BLaER1 treated with 17β-estradiol and CSF1 and Interleukin-3, amounts not matched to agents 10 nM and 100 nM (cell line): Measurements from ENCODE around the gene ZNF280B.

ENCODE experiments used
- H3K27ac ChIP-seq, 11 experiments: shearing (Covaris generic); formaldehyde crosslinking; 2 replicates each; pipeline ENCODE4 v1.8.1; 2022
- H3K27me3 ChIP-seq, 11 experiments: shearing (Covaris generic); formaldehyde crosslinking; 2 replicates each; pipeline ENCODE4 v1.8.1; 2022
- H3K36me3 ChIP-seq, 11 experiments: shearing (Covaris generic); formaldehyde crosslinking; 2 replicates each; pipeline ENCODE4 v1.8.1; 2022
- H3K4me1 ChIP-seq, 10 experiments: shearing (Covaris generic); formaldehyde crosslinking; 2 replicates each; pipeline ENCODE4 v1.8.1; 2022
- H3K4me2 ChIP-seq, 11 experiments: shearing (Covaris generic); formaldehyde crosslinking; 2 replicates each; pipeline ENCODE4 v1.8.1; 2022
- H3K4me3 ChIP-seq, 10 experiments: shearing (Covaris generic); formaldehyde crosslinking; 2 replicates each; pipeline ENCODE4 v1.8.1; 2022
- H3K9ac ChIP-seq, 11 experiments: shearing (Covaris generic); formaldehyde crosslinking; 2 replicates each; pipeline ENCODE4 v1.8.1; 2022
- H3K9me3 ChIP-seq, 11 experiments: shearing (Covaris generic); formaldehyde crosslinking; replicated peaks in 1 of 11; 2 replicates each; pipeline ENCODE4 v1.8.1; 2022
- H4K20me1 ChIP-seq, 11 experiments: shearing (Covaris generic); formaldehyde crosslinking; 2 replicates each; pipeline ENCODE4 v1.8.1; 2022
- Cebpa-rat ChIP-seq, 11 experiments: shearing (Covaris generic); IDR thresholded peaks; 2 replicates each; pipeline ENCODE4 v1.8.1; 2022

Gene ZNF280B

GRCh38 chr22:22552630-22553029, 44.1 kb upstream of the ZNF280B start:
- no peak overlapping the region for H3K27ac ChIP-seq
- H4K20me1 ChIP-seq = no peaks in the 10 kb centered on the region
- H3K27me3 ChIP-seq = no peaks in the 10 kb centered on the region
- no peak overlapping the region for H3K4me2 ChIP-seq
- no peak overlapping the region for H3K9ac ChIP-seq
- H3K36me3 ChIP-seq = no peaks in the 10 kb centered on the region
- TF ChIP-seq Cebpa-rat (IDR thresholded peaks at IDR 0.05) = no peak
- peaks cover 5 to 14% (median 11%) of the 10 kb centered on the region in 10 experiments; a peak in 18 of 20 replicates for H3K4me1 ChIP-seq
- H3K9me3 ChIP-seq = peaks cover 0 to 12% (median 10%) of the 10 kb centered on the region in 11 experiments; a peak in 17 of 22 replicates
- H3K4me3 ChIP-seq = no peak overlapping the region

GRCh38 chr22:22550789-22551434, 42.4 kb upstream of the ZNF280B start:
- Histone ChIP-seq H3K9ac (no peak overlapping the region), H3K27ac (no peak overlapping the region), H3K9me3 (no peaks in the 10 kb centered on the region), H3K27me3 (no peaks in the 10 kb centered on the region), H4K20me1 (no peaks in the 10 kb centered on the region), H3K4me1 (peaks cover 20 to 31% (median 28%) of the 10 kb centered on the region in 10 experiments; a peak in 19 of 20 replicates), H3K4me3 (no peak overlapping the region), H3K36me3 (no peaks in the 10 kb centered on the region), H3K4me2 (no peak overlapping the region)
- TF ChIP-seq Cebpa-rat (IDR thresholded peaks at IDR 0.05) = no peak

- no peaks in the 10 kb centered on the region for H3K27me3 ChIP-seq
Measured at GRCh38 chr22:22548910-22549309, 40.4 kb upstream of the ZNF280B start.

GRCh38 chr22:22548317-22548716, 39.8 kb upstream of the ZNF280B start:
- Histone ChIP-seq H3K27ac (peak overlapping the region in 7 of 11 experiments; percentile 10 to 79 (median 67); a peak in 8 of 22 replicates), H3K4me3 (no peak overlapping the region), H3K4me1 (peaks cover 20 to 42% (median 35%) of the 10 kb centered on the region in 10 experiments; a peak in 19 of 20 replicates), H4K20me1 (no peaks in the 10 kb centered on the region), H3K9me3 (no peaks in the 10 kb centered on the region), H3K27me3 (no peaks in the 10 kb centered on the region), H3K4me2 (peak overlapping the region in 10 of 11 experiments; percentile 27 to 83 (median 76); a peak in 20 of 22 replicates), H3K9ac (peak overlapping the region in 1 of 11 experiments; percentile 38; a peak in 2 of 22 replicates), H3K36me3 (no peaks in the 10 kb centered on the region)
- no peak for TF ChIP-seq Cebpa-rat (IDR thresholded peaks at IDR 0.05)

More at GRCh38 chr22:22548910-22549309, 40.4 kb upstream of the ZNF280B start:
- no peaks in the 10 kb centered on the region for H4K20me1 ChIP-seq
- H3K4me1 ChIP-seq = peaks cover 20 to 42% (median 35%) of the 10 kb centered on the region in 10 experiments; a peak in 19 of 20 replicates
- no peak overlapping the region for H3K9ac ChIP-seq
- no peak for TF ChIP-seq Cebpa-rat (IDR thresholded peaks at IDR 0.05)
- H3K4me3 ChIP-seq = no peak overlapping the region
- H3K9me3 ChIP-seq = no peaks in the 10 kb centered on the region
- H3K4me2 ChIP-seq = no peak overlapping the region; a peak in 2 of 22 replicates
- peak overlapping the region in 1 of 11 experiments; percentile 68; a peak in 1 of 22 replicates for H3K27ac ChIP-seq
- H3K36me3 ChIP-seq = no peaks in the 10 kb centered on the region

GRCh38 chr22:22547692-22548300, 39.3 kb upstream of the ZNF280B start:
- no peaks in the 10 kb centered on the region for H3K9me3 ChIP-seq
- H3K9ac ChIP-seq = peak overlapping the region in 2 of 11 experiments; percentile 37 to 38; a peak in 4 of 22 replicates
- no peak for TF ChIP-seq Cebpa-rat (IDR thresholded peaks at IDR 0.05)

GRCh38 chr22:22547226-22547625, 38.7 kb upstream of the ZNF280B start:
- Histone ChIP-seq H3K4me3 (no peak overlapping the region), H3K4me2 (peak overlapping the region; percentile 7 to 83 (median 75); a peak in 20 of 22 replicates), H4K20me1 (no peaks in the 10 kb centered on the region), H3K36me3 (no peaks in the 10 kb centered on the region), H3K27ac (peak overlapping the region in 9 of 11 experiments; percentile 24 to 79 (median 67); a peak in 16 of 22 replicates), H3K9ac (peak overlapping the region in 4 of 11 experiments; percentile 23 to 60 (median 38); a peak in 6 of 22 replicates), H3K27me3 (no peaks in the 10 kb centered on the region), H3K9me3 (no peaks in the 10 kb centered on the region), H3K4me1 (peaks cover 20 to 42% (median 35%) of the 10 kb centered on the region in 10 experiments; a peak in 19 of 20 replicates)
- TF ChIP-seq Cebpa-rat (IDR thresholded peaks at IDR 0.05) = no peak

More at GRCh38 chr22:22547692-22548300, 39.3 kb upstream of the ZNF280B start:
- H3K4me2 ChIP-seq = peak overlapping the region; percentile 7 to 83 (median 75); a peak in 21 of 22 replicates
- H3K36me3 ChIP-seq = no peaks in the 10 kb centered on the region
- H3K27me3 ChIP-seq = no peaks in the 10 kb centered on the region
- no peak overlapping the region for H3K4me3 ChIP-seq
- peaks cover 20 to 42% (median 35%) of the 10 kb centered on the region in 10 experiments; a peak in 19 of 20 replicates for H3K4me1 ChIP-seq
- peak overlapping the region in 8 of 11 experiments; percentile 49 to 79 (median 68); a peak in 14 of 22 replicates for H3K27ac ChIP-seq
- H4K20me1 ChIP-seq = no peaks in the 10 kb centered on the region

- TF ChIP-seq Cebpa-rat (IDR thresholded peaks at IDR 0.05) = peak in 8 of 11 experiments; percentile 26 to 85 (median 76); a peak in 13 of 22 replicates
- H3K9ac ChIP-seq = peak overlapping the region in 6 of 11 experiments; percentile 4 to 60 (median 33); a peak in 6 of 22 replicates
- H3K36me3 ChIP-seq = no peaks in the 10 kb centered on the region
- H3K27ac ChIP-seq = peak overlapping the region in 9 of 11 experiments; percentile 24 to 79 (median 67); a peak in 16 of 22 replicates
- no peaks in the 10 kb centered on the region for H3K27me3 ChIP-seq
- peak overlapping the region; percentile 7 to 83 (median 75); a peak in 21 of 22 replicates for H3K4me2 ChIP-seq
- H3K9me3 ChIP-seq = no peaks in the 10 kb centered on the region
- H4K20me1 ChIP-seq = no peaks in the 10 kb centered on the region
- H3K4me3 ChIP-seq = no peak overlapping the region
- peaks cover 20 to 42% (median 35%) of the 10 kb centered on the region in 10 experiments; a peak in 19 of 20 replicates for H3K4me1 ChIP-seq
Measured at GRCh38 chr22:22546490-22546889, 37.9 kb upstream of the ZNF280B start.

- H3K4me1 ChIP-seq = peaks cover 20 to 42% (median 35%) of the 10 kb centered on the region in 10 experiments; a peak in 19 of 20 replicates
- H3K9ac ChIP-seq = no peak overlapping the region
- no peaks in the 10 kb centered on the region for H3K36me3 ChIP-seq
- H3K27ac ChIP-seq = peak overlapping the region in 5 of 11 experiments; percentile 55 to 79 (median 68); a peak in 8 of 22 replicates
- no peak for TF ChIP-seq Cebpa-rat (IDR thresholded peaks at IDR 0.05)
- no peaks in the 10 kb centered on the region for H3K27me3 ChIP-seq
- no peak overlapping the region for H3K4me3 ChIP-seq
- no peaks in the 10 kb centered on the region for H4K20me1 ChIP-seq
- H3K4me2 ChIP-seq = peak overlapping the region in 6 of 11 experiments; percentile 67 to 83 (median 80); a peak in 5 of 22 replicates
- H3K9me3 ChIP-seq = no peaks in the 10 kb centered on the region
Measured at GRCh38 chr22:22545084-22545483, 36.5 kb upstream of the ZNF280B start.
